ENCODE measurements around the gene SLC35F4. TPM values are rescaled to one million over a fixed set of nuclear protein-coding genes. Genes with fewer than 3 reads are reported as not detected.

Gene SLC35F4
- total RNA-seq (2021; ENCODE audit: unreplicated experiment) (not detected), Bru-seq, nascent RNA (percentile 8 among the genes with signal in this experiment), BruChase-seq, experiment 1, labeled RNA remaining after a 6-hour chase (percentile 8 among the genes with signal in this experiment), BruChase-seq, experiment 2, labeled RNA remaining after a 2-hour chase (percentile 17 among the genes with signal in this experiment)
- polyA plus RNA-seq (2012): 0.04 TPM in 1 of 2 replicates, not detected in the other
- long read RNA-seq, partial matches to known transcripts: 1 of 1 reads
- long read RNA-seq, other reads (novel, unspliced or antisense): 0 of 1 reads

- Histone ChIP-seq H3K36me3 (ENCODE audit: control insufficient read depth in 1 of 2, insufficient read depth in 2 of 2, low read length in 2 of 2) (no peaks in the 10 kb centered on the region), H3K27ac (ENCODE audit: low read depth, low read length) (no peak within 1 kb of the TSS), H3K27me3 (ENCODE audit: insufficient read depth, low read length) (peaks cover 2% of the 10 kb centered on the region; the same call in 1 of the 2 replicates), H3K9me3 (ENCODE audit: control insufficient read depth in 1 of 2, insufficient read depth in 1 of 2, low read depth in 1 of 2, low read length in 2 of 2) (no peaks in the 10 kb centered on the region), H2AFZ (ENCODE audit: low read depth, low read length, poor library complexity, severe bottlenecking) (no peak within 1 kb of the TSS), H3K9ac (ENCODE audit: low read length) (no peak within 1 kb of the TSS), H3K4me2 (ENCODE audit: low read length) (no peak within 1 kb of the TSS), H3K4me3 (replicated peaks in 1 of 2; ENCODE audit: low read depth in 1 of 2, low read length in 2 of 2) (no peak within 1 kb of the TSS), H4K20me1 (ENCODE audit: insufficient read depth) (no peaks in the 10 kb centered on the region), H3K9me2 (ENCODE audit: insufficient read depth) (no peaks in the 10 kb centered on the region), H3K79me2 (ENCODE audit: insufficient read depth, low read length) (no peaks in the 10 kb centered on the region), H3K4me1 (ENCODE audit: control insufficient read depth in 1 of 2, insufficient read depth in 2 of 2, low read length in 2 of 2) (no peaks in the 10 kb centered on the region)
- DNase-seq (ENCODE audit: low read depth, low spot score) (no peak), ATAC-seq (no peak)
- CTCF ChIA-PET: no interaction called here
- no TSS peak for BruUV-seq (replicated peaks)
- RAD21 ChIA-PET (ENCODE audit: low non-redundant PET in 1 of 2, low total read pairs in 2 of 2, uncharacterized antibody in 2 of 2, unreplicated experiment in 2 of 2): no interaction called here
- peak; percentile 42 for TF ChIP-seq REST (IDR thresholded peaks at IDR 0.05; ENCODE audit: low read depth)
- no peak for TF ChIP-seq SP1 (IDR thresholded peaks at IDR 0.05; ENCODE audit: low read depth)
- no peak for TF ChIP-seq YY1 (IDR thresholded peaks at IDR 0.05; ENCODE audit: extremely low read depth, insufficient replicate concordance, low read depth, low read length)
- intact Hi-C loops (cut with micrococcal nuclease): no loop called here
- POLR2A ChIA-PET: no interaction called here
Observed at GRCh38 chr14:57865403-57866198, at the start of gene SLC35F4. TSS of gene SLC35F4 (minus strand) at chr14:57866092.
